A549 (cell line): Measurements from ENCODE around the gene KTN1. TPM values are rescaled to one million over a fixed set of nuclear protein-coding genes. Genes with fewer than 3 reads are reported as not detected.

Experiments
- ATAC-seq, 2 experiments: fragments of 200-7000 bp in 1 of 2; fragments of >200 bp in 1 of 2; cut with Nextera tagmentation in 1 of 2; cut with Tn5 transposase in 1 of 2; 3 replicates each; pipeline versions ENCODE4 v1.8.0 to v1.9.1; 2018 to 2020; ENCODE audit warnings: mild to moderate bottlenecking in 1 of 2, moderate library complexity in 1 of 2
- CTCF ChIA-PET: fragments of 300-600 bp; sonication (Branson Sonifier 250); formaldehyde crosslinking; extraction: SDS; loops from one replicate; lab custom pipeline; 2021; ENCODE audit warnings: antibody characterized with exemption, inconsistent platforms; lab: Yijun Ruan, JAX
- POLR2A ChIA-PET: fragments of 350-600 bp; formaldehyde crosslinking; extraction: SDS; loops from one replicate; lab custom pipeline; 2021; ENCODE audit warnings: antibody characterized with exemption, inconsistent platforms; lab: Yijun Ruan, JAX
- DNase-seq, 2 experiments: peaks; one replicate each; pipeline versions ENCODE4 v3.0.0 to v3.0.0-alpha.2; 2011 to 2016; ENCODE audit warnings: low read depth in 1 of 2, low spot score in 1 of 2
- FAIRE-seq: peaks from 2 replicates; lab custom pipeline; 2011; peaks lifted over from hg19 to GRCh38; lab: Jason Lieb, UNC
- H3K27ac ChIP-seq, 2 experiments: fragments of >200 bp; sonication (Bioruptor Twin); formaldehyde crosslinking; 3 replicates each; pipeline ENCODE4 v1.5.1; 2016 to 2017
- H3K4me1 ChIP-seq: fragments of >200 bp; sonication (Bioruptor Twin); formaldehyde crosslinking; 3 replicates; pipeline ENCODE4 v1.6.1; 2016
- H3K4me2 ChIP-seq: fragments of >200 bp; sonication (Bioruptor Twin); formaldehyde crosslinking; 3 replicates; pipeline ENCODE4 v1.6.1; 2016
- H3K4me3 ChIP-seq: fragments of >200 bp; sonication (Bioruptor Twin); formaldehyde crosslinking; 3 replicates; pipeline ENCODE4 v1.5.1; 2016
- H3K9me3 ChIP-seq: fragments of >200 bp; sonication (Bioruptor Twin); formaldehyde crosslinking; 3 replicates; pipeline ENCODE4 v1.6.1; 2016
- BHLHE40 ChIP-seq: IDR thresholded peaks from 2 replicates; pipeline ENCODE4 v1.6.1; 2012; ENCODE audit warnings: low read depth, low read length, inconsistent platforms
- CEBPB ChIP-seq, 2 experiments: fragments of >200 bp in 1 of 2; sonication (Bioruptor Twin) in 1 of 2; formaldehyde crosslinking in 1 of 2; IDR thresholded peaks; 2 replicates each; pipeline ENCODE4 v1.6.1; 2012 to 2016
- FOXS1 ChIP-seq: fragments of 250-450 bp; sonication (Bioruptor Pico); IDR thresholded peaks from 2 replicates; pipeline ENCODE4 v1.5.0; 2020; ENCODE audit warnings: mild to moderate bottlenecking, moderate library complexity
- POLR2AphosphoS2 ChIP-seq: conservative IDR thresholded peaks from 2 replicates; pipeline ENCODE4 v1.6.1; 2012; ENCODE audit warnings: low read length, improper control_type of control experiment, inconsistent platforms
- RAD21 ChIP-seq, 2 experiments: fragments of >200 bp in 1 of 2; sonication (Bioruptor Twin) in 1 of 2; formaldehyde crosslinking in 1 of 2; IDR thresholded peaks in 1 of 2; conservative IDR thresholded peaks in 1 of 2; 2 replicates in 1 of 2; 3 replicates in 1 of 2; pipeline ENCODE4 v1.6.1; 2012 to 2018; ENCODE audit warnings: inconsistent platforms in 1 of 2
- RFX5 ChIP-seq: fragments of 450-650 bp; IDR thresholded peaks from 2 replicates; pipeline ENCODE4 v1.7.1; 2014; ENCODE audit warnings: antibody characterized with exemption, mild to moderate bottlenecking, moderate library complexity
- SREBF2 ChIP-seq: fragments of 450-650 bp; IDR thresholded peaks from 2 replicates; pipeline ENCODE4 v1.6.1; 2014; ENCODE audit warnings: mild to moderate bottlenecking, moderate library complexity
- TP53 ChIP-seq: fragments of 250-450 bp; sonication (Bioruptor Pico); IDR thresholded peaks from 2 replicates; pipeline ENCODE4 v1.5.0; 2021; ENCODE audit warnings: mild to moderate bottlenecking, moderate library complexity
- ZFP36 ChIP-seq: fragments of 450-650 bp; IDR thresholded peaks from 2 replicates; pipeline ENCODE4 v1.6.1; 2014; ENCODE audit warnings: borderline replicate concordance; ENCODE audit not compliant: partially characterized antibody
- WGBS: methylation state at CpG from one replicate; pipeline ENCODE4 v1.1.6; 2017; ENCODE audit errors: missing lambda C conversion rate; 5-methylcytosine and 5-hydroxymethylcytosine counted together
- polyA plus RNA-seq, 4 experiments: library from polyadenylated mRNA; depleted of rRNA in 3 of 4; stranded (reverse); fragments of >200 nt; fragmentation: RNase III in 1 of 4; extraction: RNeasy Plus Mini Kit Qiagen cat#74134 plus additional on column Dnase treatment in 1 of 4; gene quantifications; 2 replicates in 3 of 4; 3 replicates in 1 of 4; pipeline ENCODE4 v1.2.3, GENCODE V29; 2011 to 2017
- small RNA-seq, 6 experiments: library from RNA; depleted of rRNA; stranded (forward); fragments of <200 nt; gene quantifications; one replicate each; pipeline ENCODE3, GENCODE V24; 2012

Gene KTN1
- polyA plus RNA-seq, 2 of the 4 experiments (the other 2 are of a cell fraction), result 153 to 233 TPM

- H3K27ac ChIP-seq, result no peak overlapping the region; a peak in 1 of 6 replicates
- DNase-seq (no peak), ATAC-seq (no peak), FAIRE-seq (no peak)
- CTCF ChIA-PET, result interaction anchor here (0.7 to 1.3 kb wide), 6 partner anchors 11 to 753 kb away, joined by 3 to 4 read pairs (median 3); no protein-coding TSS in a partner anchor
- TF ChIP-seq SREBF2 (no peak), FOXS1 (no peak), RFX5 (no peak), POLR2AphosphoS2 (no peak), CEBPB (IDR thresholded peaks at IDR 0.05) (no peak), RAD21 (conservative IDR thresholded peaks at IDR 0.05 in 1 of 2, IDR thresholded peaks at IDR 0.05 in 1 of 2) (no peak), TP53 (CRISPR knock-in tag) (no peak), ZFP36 (no peak), BHLHE40 (no peak)
- TF ChIP-seq, all 56 proteins: peak for 0
- Histone ChIP-seq H3K4me2 (no peak overlapping the region), H3K4me3 (no peak overlapping the region), H3K4me1 (peaks cover 15% of the 10 kb centered on the region; the same call in 2 of the 3 replicates), H3K9me3 (no peaks in the 10 kb centered on the region)
- 62% methylated on average over 3 of the region's 3 CpGs for WGBS
- POLR2A ChIA-PET, result no interaction called here
These were observed 153.6 kb downstream of the KTN1 start for GRCh38 chr14:55733599-55733998.

Small RNAs within 50 kb of the gene (small RNA-seq; reads per million reads assigned to genes)
- 0 reads per million in 6 experiments for gene RF00019

Other genes with a start within 250 kb of the KTN1 start
- gene ATG14, start 168.4 kb upstream of the KTN1 start, polyA plus RNA-seq (2011; rRNA removed), result 7.4 and 7.6 TPM in 2 replicates
- 5.7 to 6.3 TPM (median 5.9 TPM) in 3 replicates for gene ATG14, start 168.4 kb upstream of the KTN1 start, polyA plus RNA-seq (2017; fragmentation: RNase III; extraction: RNeasy Plus Mini Kit Qiagen cat#74134 plus additional on column Dnase treatment)
- not detected in 2 replicates for gene TBPL2, start 139.6 kb upstream of the KTN1 start, polyA plus RNA-seq (2011; rRNA removed)
- not detected in 3 replicates for gene TBPL2, start 139.6 kb upstream of the KTN1 start, polyA plus RNA-seq (2017; fragmentation: RNase III; extraction: RNeasy Plus Mini Kit Qiagen cat#74134 plus additional on column Dnase treatment)